Left ventricle myocardium inferior (tissue), 1 donor: ENCODE data around the gene OSBPL5. TPM values are rescaled to one million over a fixed set of nuclear protein-coding genes. Genes with fewer than 3 reads are reported as not detected.
A peak's percentile ranks its signal among the peaks of the same experiment; 100 is the strongest.

Source experiments
- DNase-seq: peaks from one replicate; pipeline ENCODE4 v3.0.0-alpha.2; 2020
- H3K27ac ChIP-seq: fragments of 200-600 bp; replicated peaks from 2 replicates; pipeline ENCODE4 v1.8.0; 2021
- H3K27me3 ChIP-seq: fragments of 200-600 bp; 2 replicates; pipeline ENCODE4 v1.8.0; 2021; ENCODE audit warnings: low read depth
- H3K36me3 ChIP-seq: fragments of 200-600 bp; 2 replicates; pipeline ENCODE4 v1.8.0; 2021
- H3K4me1 ChIP-seq: fragments of 200-600 bp; 2 replicates; pipeline ENCODE4 v1.8.0; 2021
- H3K4me3 ChIP-seq: fragments of 200-600 bp; 2 replicates; pipeline ENCODE4 v1.8.0; 2021; ENCODE audit warnings: mild to moderate bottlenecking, moderate library complexity
- H3K9me3 ChIP-seq: fragments of 200-600 bp; replicated peaks from 2 replicates; pipeline ENCODE4 v1.8.0; 2021
- CTCF ChIP-seq: fragments of 200-600 bp; IDR thresholded peaks from 2 replicates; pipeline ENCODE4 v1.8.0; 2021; ENCODE audit warnings: antibody characterized with exemption, mild to moderate bottlenecking, borderline replicate concordance
- intact Hi-C: fragments of 100-400 bp; cut with micrococcal nuclease; formaldehyde crosslinking; loops from one replicate; pipeline ENCODE4 v1.11.0; 2022
- total RNA-seq: library from RNA; stranded (reverse); fragmentation: NEBNext Ultra II Directional; extraction: Animal tissue kit (Norgen Biotek cat#: 25700); gene quantifications from one replicate; pipeline ENCODE4 v1.2.1, GENCODE V29; 2021
- donor health status: DM: no; HTN: yes; CAD: no; lungs with severe emphysema.

The OSBPL5 gene
- total RNA-seq, 1 donor from 2014 or later, result 11.4 TPM

GRCh38 chr11:3046190-3046589 is 118.9 kb downstream of the OSBPL5 start:
- Histone ChIP-seq H3K36me3 (peaks cover 13% of the 10 kb centered on the region), H3K27me3 (no peaks in the 10 kb centered on the region), H3K27ac (no peak overlapping the region), H3K9me3 (no peaks in the 10 kb centered on the region), H3K4me1 (peaks cover 63% of the 10 kb centered on the region), H3K4me3 (no peak overlapping the region)
- no peak for TF ChIP-seq CTCF
- DNase-seq, result no peak
- intact Hi-C loops, result no loop called here

GRCh38 chr11:3044915-3045314 is 120.2 kb downstream of the OSBPL5 start:
- no peak for DNase-seq
- no peak overlapping the region for H3K4me3 ChIP-seq
- no peak overlapping the region for H3K27ac ChIP-seq
- intact Hi-C loops, result no loop called here
- no peaks in the 10 kb centered on the region for H3K9me3 ChIP-seq
- H3K27me3 ChIP-seq, result no peaks in the 10 kb centered on the region
- no peak for TF ChIP-seq CTCF
- H3K36me3 ChIP-seq, result peaks cover 23% of the 10 kb centered on the region
- peaks cover 54% of the 10 kb centered on the region for H3K4me1 ChIP-seq

- Histone ChIP-seq H3K4me3 (no peak overlapping the region), H3K36me3 (peaks cover 32% of the 10 kb centered on the region), H3K27me3 (no peaks in the 10 kb centered on the region), H3K27ac (peak overlapping the region; percentile 80), H3K9me3 (no peaks in the 10 kb centered on the region), H3K4me1 (peaks cover 45% of the 10 kb centered on the region)
- intact Hi-C loops, result no loop called here
- DNase-seq, result peak; percentile 13
- TF ChIP-seq CTCF, result no peak
Observed at GRCh38 chr11:3044004-3044403, 121.1 kb downstream of the OSBPL5 start.

- Histone ChIP-seq H3K4me3 (no peak overlapping the region), H3K27me3 (no peaks in the 10 kb centered on the region), H3K27ac (peak overlapping the region; percentile 80), H3K36me3 (peaks cover 38% of the 10 kb centered on the region), H3K9me3 (no peaks in the 10 kb centered on the region), H3K4me1 (peaks cover 40% of the 10 kb centered on the region)
- intact Hi-C loops, result no loop called here
- no peak for TF ChIP-seq CTCF
- DNase-seq, result peak; percentile 80
Observed at GRCh38 chr11:3043315-3043871, 121.7 kb downstream of the OSBPL5 start.

GRCh38 chr11:3042496-3043314 is 122.4 kb downstream of the OSBPL5 start:
- intact Hi-C loops, result no loop called here
- no peak for TF ChIP-seq CTCF
- Histone ChIP-seq H3K4me3 (no peak overlapping the region), H3K36me3 (peaks cover 45% of the 10 kb centered on the region), H3K4me1 (peaks cover 40% of the 10 kb centered on the region), H3K27ac (peak overlapping the region; percentile 80), H3K27me3 (no peaks in the 10 kb centered on the region), H3K9me3 (no peaks in the 10 kb centered on the region)
- DNase-seq, result peak; percentile 26
